ENCODE results near the gene CDC45.

Gene CDC45

GRCh38 chr22:19448076-19448607 is 31.6 kb upstream of the CDC45 start:
- no peak for DNase-seq

GRCh38 chr22:19448739-19449421 is 30.8 kb upstream of the CDC45 start:
- no peak for DNase-seq

GRCh38 chr22:19449422-19449767 is 30.3 kb upstream of the CDC45 start:
- DNase-seq = no peak

- no peak for DNase-seq
These were observed 29.2 kb upstream of the CDC45 start for GRCh38 chr22:19450363-19451175.

GRCh38 chr22:19451570-19451969 is 28.1 kb upstream of the CDC45 start:
- DNase-seq = no peak

GRCh38 chr22:19453718-19454117 is 26.0 kb upstream of the CDC45 start:
- no peak for DNase-seq

- no peak for DNase-seq
These were observed 25.6 kb upstream of the CDC45 start for GRCh38 chr22:19454156-19454555.

GRCh38 chr22:19455033-19455432 is 24.7 kb upstream of the CDC45 start:
- DNase-seq = no peak

- DNase-seq = no peak
These were observed 23.9 kb upstream of the CDC45 start for GRCh38 chr22:19455585-19456370.

GRCh38 chr22:19456541-19456940 is 23.2 kb upstream of the CDC45 start:
- DNase-seq = no peak

GRCh38 chr22:19457828-19458428 is 21.8 kb upstream of the CDC45 start:
- DNase-seq = no peak

GRCh38 chr22:19460036-19460435 is 19.7 kb upstream of the CDC45 start:
- no peak for DNase-seq

- no peak for DNase-seq
These were observed 18.2 kb upstream of the CDC45 start for GRCh38 chr22:19461506-19461905.

- DNase-seq = no peak
These were observed 16.7 kb upstream of the CDC45 start for GRCh38 chr22:19463008-19463407.

GRCh38 chr22:19463491-19464469 is 15.9 kb upstream of the CDC45 start:
- DNase-seq = no peak

GRCh38 chr22:19464546-19464945 is 15.2 kb upstream of the CDC45 start:
- no peak for DNase-seq

GRCh38 chr22:19464975-19465374 is 14.7 kb upstream of the CDC45 start:
- DNase-seq = no peak

GRCh38 chr22:19466126-19466716 is 13.5 kb upstream of the CDC45 start:
- no peak for DNase-seq

GRCh38 chr22:19466848-19467752 is 12.6 kb upstream of the CDC45 start:
- no peak for DNase-seq

GRCh38 chr22:19467912-19468311 is 11.8 kb upstream of the CDC45 start:
- DNase-seq = no peak

Measured in inflammatory macrophage treated with lipopolysaccharide for 1 hour (primary cell).